SH-SY5Y (cell line): ENCODE data around the gene BMP3.

Experiments used
- GATA2 ChIP-seq: IDR thresholded peaks from 2 replicates; pipeline ENCODE4 v1.6.1; 2011; ENCODE audit warnings: mild to moderate bottlenecking, low read depth, low read length
- GATA3 ChIP-seq: IDR thresholded peaks from 2 replicates; pipeline ENCODE4 v1.6.1; 2011; ENCODE audit warnings: low read depth, mild to moderate bottlenecking, low read length, moderate library complexity

DNA sequence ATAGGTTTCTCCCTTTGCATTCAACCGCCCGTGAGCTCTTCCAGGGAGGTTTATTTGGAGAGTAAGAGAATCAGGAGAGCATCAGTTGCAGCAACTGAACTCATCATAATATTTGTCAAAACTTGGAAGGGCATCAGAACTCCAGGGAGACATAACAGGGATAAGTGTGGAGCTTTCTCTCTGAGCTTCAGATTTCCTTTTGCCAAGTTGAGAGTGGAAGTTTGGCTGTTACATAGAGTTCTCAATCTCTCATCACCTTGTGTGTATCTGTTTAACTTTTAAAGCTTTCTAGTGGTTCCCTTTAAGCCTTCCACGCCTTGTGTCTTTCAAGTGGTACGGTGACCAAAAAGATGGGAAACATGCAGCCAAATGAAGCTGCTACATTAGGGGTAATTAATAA, 18.8 kb downstream of the BMP3 start:
- TF ChIP-seq GATA3 (no peak), GATA2 (no peak)
